Transverse colon (tissue), 4 donors: ENCODE data around the gene ZNRD2.

Experiments
- CTCF ChIP-seq, 5 experiments: fragments of 200-600 bp in 3 of 5; fragments of 450-650 bp in 2 of 5; sonication (generic) in 3 of 5; IDR thresholded peaks; 1 replicate in 2 of 5; 2 replicates in 3 of 5; pipeline ENCODE4 v1.5.1; 2016 to 2017; ENCODE audit warnings: antibody characterized with exemption in 5 of 5, inconsistent platforms in 3 of 5, mild to moderate bottlenecking in 2 of 5, moderate library complexity in 1 of 5
- EP300 ChIP-seq: sonication (generic); formaldehyde crosslinking; IDR thresholded peaks from one replicate; pipeline ENCODE4 v1.6.1; 2017; ENCODE audit warnings: antibody characterized with exemption, low read depth
- POLR2A ChIP-seq: fragments of 450-650 bp; IDR thresholded peaks from one replicate; pipeline ENCODE4 v1.6.1; 2016; ENCODE audit warnings: antibody characterized with exemption, mild to moderate bottlenecking, moderate library complexity
- POLR2AphosphoS5 ChIP-seq, 3 donors: sonication (generic); formaldehyde crosslinking; IDR thresholded peaks; one replicate each; pipeline ENCODE4 v1.6.1; 2016; ENCODE audit warnings: antibody characterized with exemption in 3 of 3

DNA sequence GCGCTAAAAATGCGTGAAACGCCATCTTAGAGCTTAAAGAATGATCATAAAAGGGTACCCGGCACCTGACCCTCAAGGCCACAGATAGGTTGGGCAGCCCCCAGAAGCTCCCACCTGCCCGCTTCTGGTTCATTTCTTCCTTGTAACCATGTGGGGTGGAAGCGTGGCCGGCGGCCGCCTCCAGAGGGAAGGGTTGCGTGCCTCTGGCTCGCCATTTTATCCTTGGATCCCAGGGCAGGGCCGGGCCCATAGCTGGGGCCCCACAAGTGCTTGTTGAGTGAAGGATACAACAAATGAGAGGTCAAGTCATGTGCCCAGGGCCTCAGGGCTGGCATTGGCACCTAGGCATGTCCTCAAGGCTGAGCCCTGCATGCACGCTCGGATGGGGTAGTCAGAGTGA is 51.2 kb downstream of the ZNRD2 start:
- TF ChIP-seq POLR2A (no peak), CTCF (IDR thresholded peaks at IDR 0.05) (no peak), EP300 (no peak), POLR2AphosphoS5 (IDR thresholded peaks at IDR 0.05) (no peak)
